GM21619 (cell line): ENCODE measurements around the gene LRRFIP1.
"Not testable (repeated sequence)": the region's sequence is repeated elsewhere in the genome, so short reads cannot be mapped to it uniquely, and the experiment has no call there.

ENCODE experiments used
- ATAC-seq: cut with Tn5 transposase; IDR thresholded peaks from one replicate; pipeline ENCODE4 v1.9.1; 2021; ENCODE audit not compliant: unreplicated experiment

Gene LRRFIP1

GRCh38 chr2:237661799-237662328 is 34.5 kb downstream of the LRRFIP1 start:
- no peak for ATAC-seq

- no peak for ATAC-seq
Measured at GRCh38 chr2:237662671-237663093, 35.3 kb downstream of the LRRFIP1 start.

- ATAC-seq, result no peak
Measured at GRCh38 chr2:237663517-237664110, 36.2 kb downstream of the LRRFIP1 start.

GRCh38 chr2:237664151-237664550 is 36.8 kb downstream of the LRRFIP1 start:
- ATAC-seq, result no peak

GRCh38 chr2:237665713-237666143 is 38.3 kb downstream of the LRRFIP1 start:
- ATAC-seq, result no peak

- no peak for ATAC-seq
Measured at GRCh38 chr2:237666606-237667005, 39.2 kb downstream of the LRRFIP1 start.

GRCh38 chr2:237667050-237667576 is 39.7 kb downstream of the LRRFIP1 start:
- not testable (repeated sequence) for ATAC-seq

GRCh38 chr2:237667893-237668292 is 40.5 kb downstream of the LRRFIP1 start:
- no peak for ATAC-seq

GRCh38 chr2:237668440-237668839 is 41.1 kb downstream of the LRRFIP1 start:
- no peak for ATAC-seq

GRCh38 chr2:237669283-237669627 is 41.9 kb downstream of the LRRFIP1 start:
- ATAC-seq, result no peak

GRCh38 chr2:237669628-237670392 is 42.4 kb downstream of the LRRFIP1 start:
- peak; percentile 77 for ATAC-seq

- no peak for ATAC-seq
Measured at GRCh38 chr2:237670641-237671040, 43.3 kb downstream of the LRRFIP1 start.

GRCh38 chr2:237671466-237672138 is 44.2 kb downstream of the LRRFIP1 start:
- no peak for ATAC-seq

GRCh38 chr2:237672731-237673129 is 45.3 kb downstream of the LRRFIP1 start:
- ATAC-seq, result no peak

- ATAC-seq, result peak; percentile 19
Measured at GRCh38 chr2:237673130-237674001, 46.0 kb downstream of the LRRFIP1 start.

GRCh38 chr2:237674731-237675276 is 47.4 kb downstream of the LRRFIP1 start:
- peak; percentile 87 for ATAC-seq

GRCh38 chr2:237675316-237675715 is 47.9 kb downstream of the LRRFIP1 start:
- ATAC-seq, result no peak

GRCh38 chr2:237680702-237681478 is 53.5 kb downstream of the LRRFIP1 start:
- ATAC-seq, result no peak

- no peak for ATAC-seq
Measured at GRCh38 chr2:237682151-237682550, 54.8 kb downstream of the LRRFIP1 start.
